ENCODE measurements around the gene APOLD1. TPM values are rescaled to one million over a fixed set of nuclear protein-coding genes. Genes with fewer than 3 reads are reported as not detected.

The APOLD1 gene
- total and polyA plus RNA-seq, 2 of the 8 experiments (the other 6 are each of a cell fraction or from before 2014, with no cell fraction given): 0.12 to 0.71 TPM

DNA sequence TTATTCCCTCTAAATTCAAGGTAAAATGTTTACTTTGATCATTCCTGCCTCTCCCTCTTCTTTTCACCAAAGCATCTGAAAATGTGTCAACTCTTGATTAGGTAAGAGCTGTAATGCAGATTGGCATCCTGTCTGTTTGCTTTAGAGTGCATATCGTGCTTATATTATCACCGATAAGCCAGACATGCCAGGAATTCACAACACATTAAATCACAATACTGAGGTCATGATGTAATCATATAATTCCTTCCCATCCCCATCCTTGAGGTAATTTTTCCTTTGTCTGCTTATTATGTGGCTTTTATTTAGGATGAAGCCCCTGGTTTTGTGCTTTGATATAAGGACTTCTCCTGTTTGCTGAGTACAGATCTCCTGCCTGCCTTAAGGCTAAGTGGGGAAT is 37.8 kb downstream of the APOLD1 start:
- Histone ChIP-seq H3K36me3 (ENCODE audit: control insufficient read depth in 2 of 4, insufficient read depth in 4 of 4, low read length in 3 of 4) (peaks cover 22 to 68% (median 61%) of the 10 kb centered on the region in 4 experiments), H3K9ac (replicated peaks in 1 of 4; ENCODE audit: extremely low read depth in 1 of 4, low read depth in 3 of 4, low read length in 3 of 4) (no peak overlapping the region), H3K56ac (replicated peaks; ENCODE audit: insufficient read length, low read depth, low read length) (no peak overlapping the region), H3K23ac (ENCODE audit: insufficient read length) (no peak overlapping the region), H2BK20ac (ENCODE audit: low read length) (no peak overlapping the region), H3K27me3 (replicated peaks in 1 of 4; ENCODE audit: control insufficient read depth in 3 of 4, extremely low read depth in 1 of 4, insufficient read depth in 3 of 4, low read length in 3 of 4) (no peaks in the 10 kb centered on the region), H3K14ac (ENCODE audit: insufficient read length) (no peak overlapping the region), H3K9me3 (ENCODE audit: insufficient read depth in 2 of 2, low read depth in 1 of 2, low read length in 1 of 2) (no peaks in the 10 kb centered on the region), H2BK12ac (ENCODE audit: low read depth, low read length) (no peak overlapping the region), H4K20me1 (replicated peaks in 1 of 2; ENCODE audit: control insufficient read depth in 1 of 2, insufficient read depth in 2 of 2, low read length in 2 of 2) (no peaks in the 10 kb centered on the region), H4K5ac (ENCODE audit: insufficient read length, low read depth, low read length) (no peak overlapping the region), H2AK5ac (ENCODE audit: low read depth, low read length) (no peak overlapping the region), H3K79me2 (ENCODE audit: control insufficient read depth in 1 of 2, insufficient read depth in 2 of 2, low read length in 2 of 2) (peaks cover 0 to 16% of the 10 kb centered on the region in 2 experiments; a peak in 2 of 4 replicates), H4K8ac (ENCODE audit: extremely low read depth, insufficient read depth, low read length) (no peak overlapping the region), H3K27ac (ENCODE audit: low read depth, low read length) (no peak overlapping the region), H4K91ac (replicated peaks; ENCODE audit: insufficient read length, low read length) (no peak overlapping the region), H3K4me1 (replicated peaks in 1 of 4; ENCODE audit: control insufficient read depth in 3 of 4, insufficient read depth in 4 of 4, low read length in 3 of 4) (no peaks in the 10 kb centered on the region), H2AFZ (ENCODE audit: low read length) (no peak overlapping the region), H3K4me3 (ENCODE audit: extremely low read depth in 1 of 4, insufficient read depth in 2 of 4, low read depth in 3 of 4, low read length in 4 of 4) (no peak overlapping the region), H3K4me2 (ENCODE audit: insufficient read depth in 1 of 2, low read depth in 2 of 2, low read length in 2 of 2) (no peak overlapping the region), H3K23me2 (ENCODE audit: low read depth, low read length) (no peaks in the 10 kb centered on the region), H3K18ac (ENCODE audit: extremely low read depth, low read length) (no peak overlapping the region), H3K4ac (replicated peaks; ENCODE audit: insufficient read length, low read depth, low read length) (no peak overlapping the region), H3K79me1 (ENCODE audit: low read depth, low read length) (no peaks in the 10 kb centered on the region), H2BK120ac (replicated peaks; ENCODE audit: low read depth, low read length) (no peak overlapping the region), H2BK5ac (ENCODE audit: low read depth, low read length) (no peak overlapping the region), H2BK15ac (ENCODE audit: low read length) (no peak overlapping the region)
- DNase-seq (ENCODE audit: low read depth in 1 of 2, low spot score in 2 of 2) (no peak), FAIRE-seq (no peak)
- ChIA-PET CTCF (ENCODE audit: partially characterized antibody) (interaction anchor here (0.6 to 1.8 kb wide), 2 partner anchors 13 to 87 kb away, joined by 3 to 6 read pairs; no protein-coding TSS in a partner anchor), POLR2A (ENCODE audit: partially characterized antibody) (no interaction called here)
- WGBS, 2 experiments (ENCODE audit: extremely low coverage in 1 of 2, insufficient coverage in 1 of 2, insufficient read length in 1 of 2, insufficient replicate concordance in 2 of 2, low coverage in 1 of 2, low lambda C conversion rate in 2 of 2, missing lambda C conversion rate in 1 of 2): 100% methylated on average over 2 of the region's 2 CpGs; no CpG with 5 or more reads in 1 of the 2 experiments
- TF ChIP-seq CTBP2 (IDR thresholded peaks at IDR 0.05; ENCODE audit: borderline replicate concordance, insufficient read depth, insufficient read length, low read length) (no peak), RNF2 (IDR thresholded peaks at IDR 0.05; ENCODE audit: borderline replicate concordance, low read depth, low read length, missing control alignments, poor library complexity, severe bottlenecking) (no peak), NANOG (IDR thresholded peaks at IDR 0.05; ENCODE audit: insufficient read depth, low read depth, low read length, poor library complexity, severe bottlenecking) (no peak), KDM5A (IDR thresholded peaks at IDR 0.05; ENCODE audit: low read length) (no peak), CHD1 (IDR thresholded peaks at IDR 0.05; ENCODE audit: low read depth, low read length) (no peak), SIN3A (conservative IDR thresholded peaks at IDR 0.05 in 1 of 2, IDR thresholded peaks at IDR 0.05 in 1 of 2; ENCODE audit: low read depth in 1 of 2, low read length in 2 of 2) (no peak), TAF7 (optimal IDR thresholded peaks at IDR 0.05; ENCODE audit: borderline replicate concordance, low read depth, low read length) (no peak), TCF12 (IDR thresholded peaks at IDR 0.05; ENCODE audit: low read depth, low read length) (no peak), HDAC2 (IDR thresholded peaks at IDR 0.05; ENCODE audit: borderline replicate concordance in 1 of 2, low read depth in 2 of 2, low read length in 2 of 2) (no peak), GTF2F1 (IDR thresholded peaks at IDR 0.05; ENCODE audit: borderline replicate concordance, low read depth, low read length) (no peak), ZNF274 (IDR thresholded peaks at IDR 0.05; ENCODE audit: borderline replicate concordance, extremely low read depth, low read length) (no peak)
- TF ChIP-seq, protein P1, sequence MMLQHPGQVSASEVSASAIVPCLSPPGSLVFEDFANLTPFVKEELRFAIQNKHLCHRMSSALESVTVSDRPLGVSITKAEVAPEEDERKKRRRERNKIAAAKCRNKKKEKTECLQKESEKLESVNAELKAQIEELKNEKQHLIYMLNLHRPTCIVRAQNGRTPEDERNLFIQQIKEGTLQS (IDR thresholded peaks at IDR 0.05; ENCODE audit: insufficient read depth, low read depth, low read length): no peak

Measured in H1 (cell line).